Measurements from ENCODE around the gene KRT32. TPM values are rescaled to one million over a fixed set of nuclear protein-coding genes. Genes with fewer than 3 reads are reported as not detected.
"Not testable (repeated sequence)": the region's sequence is repeated elsewhere in the genome, so short reads cannot be mapped to it uniquely, and the experiment has no call there.

KRT32 gene
- total and polyA plus RNA-seq, 4 donors = not detected

- H3K9me3 ChIP-seq (ENCODE audit: control insufficient read depth in 4 of 4, insufficient read depth in 3 of 4, low read length in 3 of 4) = no peaks in the 10 kb centered on the region
- TF ChIP-seq, protein P1, sequence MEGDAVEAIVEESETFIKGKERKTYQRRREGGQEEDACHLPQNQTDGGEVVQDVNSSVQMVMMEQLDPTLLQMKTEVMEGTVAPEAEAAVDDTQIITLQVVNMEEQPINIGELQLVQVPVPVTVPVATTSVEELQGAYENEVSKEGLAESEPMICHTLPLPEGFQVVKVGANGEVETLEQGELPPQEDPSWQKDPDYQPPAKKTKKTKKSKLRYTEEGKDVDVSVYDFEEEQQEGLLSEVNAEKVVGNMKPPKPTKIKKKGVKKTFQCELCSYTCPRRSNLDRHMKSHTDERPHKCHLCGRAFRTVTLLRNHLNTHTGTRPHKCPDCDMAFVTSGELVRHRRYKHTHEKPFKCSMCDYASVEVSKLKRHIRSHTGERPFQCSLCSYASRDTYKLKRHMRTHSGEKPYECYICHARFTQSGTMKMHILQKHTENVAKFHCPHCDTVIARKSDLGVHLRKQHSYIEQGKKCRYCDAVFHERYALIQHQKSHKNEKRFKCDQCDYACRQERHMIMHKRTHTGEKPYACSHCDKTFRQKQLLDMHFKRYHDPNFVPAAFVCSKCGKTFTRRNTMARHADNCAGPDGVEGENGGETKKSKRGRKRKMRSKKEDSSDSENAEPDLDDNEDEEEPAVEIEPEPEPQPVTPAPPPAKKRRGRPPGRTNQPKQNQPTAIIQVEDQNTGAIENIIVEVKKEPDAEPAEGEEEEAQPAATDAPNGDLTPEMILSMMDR (IDR thresholded peaks at IDR 0.05; ENCODE audit: control extremely low read depth, extremely low read depth) = no peak
- H3K27ac ChIP-seq (ENCODE audit: low read depth in 1 of 2, low read length in 1 of 2) = no peak overlapping the region
- H3K27me3 ChIP-seq (ENCODE audit: control insufficient read depth in 3 of 3, insufficient read depth in 3 of 3, low read length in 2 of 3) = no peaks in the 10 kb centered on the region
- ATAC-seq (ENCODE audit: insufficient read depth, low FRiP score) (no peak), DNase-seq (no peak)
- H3K9ac ChIP-seq (ENCODE audit: insufficient read depth in 1 of 2, low read length in 2 of 2) = no peak overlapping the region
- H3K4me3 ChIP-seq = no peak overlapping the region
- WGBS, 2 donors = 55 to 63% methylated on average over 4 of the region's 4 CpGs
- no peaks in the 10 kb centered on the region for H3K36me3 ChIP-seq (ENCODE audit: control insufficient read depth in 4 of 4, insufficient read depth in 4 of 4, low read length in 4 of 4)
- H3K4me1 ChIP-seq (ENCODE audit: control insufficient read depth in 5 of 5, insufficient read depth in 5 of 5, low read length in 5 of 5) = no peaks in the 10 kb centered on the region
Measured at GRCh38 chr17:41434005-41434404, 33.2 kb downstream of the KRT32 start.

DNA sequence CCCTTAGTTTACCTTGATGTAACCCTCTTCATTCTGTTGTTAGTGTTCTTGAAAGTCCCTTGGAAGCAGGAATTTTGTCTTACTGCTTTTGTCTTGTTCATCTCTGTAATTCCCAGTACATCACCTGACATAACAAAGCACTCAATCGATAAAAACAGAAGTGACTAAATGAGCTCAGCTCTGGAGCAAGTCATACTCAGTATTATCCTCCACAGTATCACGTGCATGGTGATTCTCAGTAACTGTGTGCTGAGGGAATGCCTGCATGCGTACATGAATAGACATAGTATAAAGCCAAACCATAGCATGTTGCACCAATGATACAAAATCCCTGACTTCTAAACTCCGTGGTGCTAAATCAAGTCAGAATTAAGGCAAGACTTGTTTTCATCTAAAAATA lies 33.6 kb downstream of the KRT32 start:
- H3K27ac ChIP-seq (ENCODE audit: low read depth in 1 of 2, low read length in 1 of 2) = no peak overlapping the region
- no peaks in the 10 kb centered on the region for H3K36me3 ChIP-seq (ENCODE audit: control insufficient read depth in 4 of 4, insufficient read depth in 4 of 4, low read length in 4 of 4)
- WGBS, 2 donors = 63 to 67% methylated on average over 4 of the region's 4 CpGs
- no peaks in the 10 kb centered on the region for H3K9me3 ChIP-seq (ENCODE audit: control insufficient read depth in 4 of 4, insufficient read depth in 3 of 4, low read length in 3 of 4)
- H3K9ac ChIP-seq (ENCODE audit: insufficient read depth in 1 of 2, low read length in 2 of 2) = no peak overlapping the region
- ATAC-seq (ENCODE audit: insufficient read depth, low FRiP score) = no peak
- no peak overlapping the region for H3K4me3 ChIP-seq
- H3K4me1 ChIP-seq (ENCODE audit: control insufficient read depth in 5 of 5, insufficient read depth in 5 of 5, low read length in 5 of 5) = no peaks in the 10 kb centered on the region
- H3K27me3 ChIP-seq (ENCODE audit: control insufficient read depth in 3 of 3, insufficient read depth in 3 of 3, low read length in 2 of 3) = no peaks in the 10 kb centered on the region
- no peak for DNase-seq
- TF ChIP-seq, protein P1 (IDR thresholded peaks at IDR 0.05; ENCODE audit: control extremely low read depth, extremely low read depth) = no peak

- H3K4me1 ChIP-seq (ENCODE audit: control insufficient read depth in 5 of 5, insufficient read depth in 5 of 5, low read length in 5 of 5); ATAC-seq (ENCODE audit: insufficient read depth, low FRiP score): not testable (repeated sequence)
Measured at GRCh38 chr17:41430376-41430775, 36.8 kb downstream of the KRT32 start.

DNA sequence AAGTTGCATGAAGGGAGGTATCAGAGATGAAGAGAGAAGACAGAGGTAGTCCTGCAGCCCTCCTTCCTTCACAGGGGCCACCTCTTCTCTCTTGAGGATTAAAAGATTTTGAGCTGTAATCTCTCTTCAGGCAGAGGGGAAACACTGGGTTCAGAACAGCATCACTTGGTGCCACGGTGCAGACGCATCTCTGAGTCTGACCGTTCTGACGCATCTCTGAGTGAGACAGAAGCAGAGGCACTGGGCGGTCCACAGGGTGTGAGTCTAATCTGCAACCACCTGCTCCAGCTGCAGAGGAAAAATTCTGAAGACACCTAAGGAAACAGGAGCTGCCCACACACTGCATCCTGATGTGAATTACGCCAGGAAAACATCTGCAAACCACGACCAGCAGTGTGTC lies 37.5 kb downstream of the KRT32 start:
- ATAC-seq (ENCODE audit: insufficient read depth, low FRiP score) (no peak), DNase-seq (no peak)
- Histone ChIP-seq H3K27ac (ENCODE audit: low read depth in 1 of 2, low read length in 1 of 2) (no peak overlapping the region), H3K9me3 (ENCODE audit: control insufficient read depth in 4 of 4, insufficient read depth in 3 of 4, low read length in 3 of 4) (no peaks in the 10 kb centered on the region), H3K9ac (ENCODE audit: insufficient read depth in 1 of 2, low read length in 2 of 2) (no peak overlapping the region), H3K36me3 (ENCODE audit: control insufficient read depth in 4 of 4, insufficient read depth in 4 of 4, low read length in 4 of 4) (no peaks in the 10 kb centered on the region), H3K4me3 (no peak overlapping the region), H3K4me1 (ENCODE audit: control insufficient read depth in 5 of 5, insufficient read depth in 5 of 5, low read length in 5 of 5) (no peaks in the 10 kb centered on the region), H3K27me3 (ENCODE audit: control insufficient read depth in 3 of 3, insufficient read depth in 3 of 3, low read length in 2 of 3) (no peaks in the 10 kb centered on the region)
- 72 to 77% methylated on average over 7 of the region's 7 CpGs for WGBS, 2 donors
- TF ChIP-seq, protein P1 (IDR thresholded peaks at IDR 0.05; ENCODE audit: control extremely low read depth, extremely low read depth) = no peak

More at GRCh38 chr17:41430376-41430775, 36.8 kb downstream of the KRT32 start:
- not testable (repeated sequence) for H3K4me3 ChIP-seq; H3K9me3 ChIP-seq (ENCODE audit: control insufficient read depth in 4 of 4, insufficient read depth in 3 of 4, low read length in 3 of 4); H3K27ac ChIP-seq (ENCODE audit: low read depth in 1 of 2, low read length in 1 of 2); DNase-seq; H3K9ac ChIP-seq (ENCODE audit: insufficient read depth in 1 of 2, low read length in 2 of 2); H3K27me3 ChIP-seq (ENCODE audit: control insufficient read depth in 3 of 3, insufficient read depth in 3 of 3, low read length in 2 of 3); H3K36me3 ChIP-seq (ENCODE audit: control insufficient read depth in 4 of 4, insufficient read depth in 4 of 4, low read length in 4 of 4)
- 88% methylated on average over 9 of the region's 9 CpGs for WGBS, 2 donors
